22Rv1 (cell line): ENCODE results near the gene CEP78.
A peak's percentile ranks its signal among the peaks of the same experiment; 100 is the strongest.

Experiments
- H3K27ac ChIP-seq: fragments of 450-650 bp; 2 replicates; pipeline ENCODE4 v1.5.1; 2017
- CTCF ChIP-seq: fragments of 450-650 bp; IDR thresholded peaks from 2 replicates; pipeline ENCODE4 v1.5.1; 2017; ENCODE audit warnings: mild to moderate bottlenecking
- ZFX ChIP-seq: fragments of 450-650 bp; IDR thresholded peaks from 2 replicates; pipeline ENCODE4 v1.6.1; 2017; ENCODE audit warnings: antibody characterized with exemption, borderline replicate concordance

CEP78 gene

GRCh38 chr9:78236551-78236910 is 656 bp downstream of the CEP78 start:
- peak overlapping the region; percentile 74 for H3K27ac ChIP-seq
- TF ChIP-seq ZFX (no peak), CTCF (no peak)

GRCh38 chr9:78238046-78239038 is 2.5 kb downstream of the CEP78 start:
- no peak for TF ChIP-seq CTCF
- TF ChIP-seq ZFX, result no peak
- H3K27ac ChIP-seq, result no peak overlapping the region

- TF ChIP-seq ZFX (no peak), CTCF (no peak)
- H3K27ac ChIP-seq, result no peak overlapping the region
Measured at GRCh38 chr9:78239506-78239905, 3.6 kb downstream of the CEP78 start.

- no peak for TF ChIP-seq ZFX
- TF ChIP-seq CTCF, result no peak
- no peak overlapping the region for H3K27ac ChIP-seq
Measured at GRCh38 chr9:78242041-78242440, 6.2 kb downstream of the CEP78 start.

- TF ChIP-seq ZFX (no peak), CTCF (no peak)
- no peak overlapping the region for H3K27ac ChIP-seq
Measured at GRCh38 chr9:78243130-78243529, 7.3 kb downstream of the CEP78 start.

- TF ChIP-seq CTCF (no peak), ZFX (no peak)
- H3K27ac ChIP-seq, result no peak overlapping the region
Measured at GRCh38 chr9:78245401-78245800, 9.5 kb downstream of the CEP78 start.

- TF ChIP-seq ZFX (no peak), CTCF (no peak)
- no peak overlapping the region for H3K27ac ChIP-seq
Measured at GRCh38 chr9:78248635-78249034, 12.8 kb downstream of the CEP78 start.
